Mesendoderm (in vitro differentiated cells): ENCODE results near the gene PLEKHG3.

ENCODE experiments used
- DNase-seq: peaks from one replicate; pipeline ENCODE4 v3.0.0; 2013
- H2AK5ac ChIP-seq: 2 replicates; pipeline ENCODE4 v1.6.1; 2013; ENCODE audit warnings: low read length, inconsistent platforms
- H2BK120ac ChIP-seq: 2 replicates; pipeline ENCODE4 v1.6.1; 2013; ENCODE audit warnings: low read depth, mild to moderate bottlenecking, low read length, moderate library complexity, mixed read lengths
- H2BK15ac ChIP-seq: replicated peaks from 2 replicates; pipeline ENCODE4 v1.6.1; 2013; ENCODE audit warnings: low read depth, mild to moderate bottlenecking, moderate library complexity
- H2BK5ac ChIP-seq: 2 replicates; pipeline ENCODE4 v1.6.1; 2013; ENCODE audit warnings: low read length, inconsistent platforms
- H3K18ac ChIP-seq: 2 replicates; pipeline ENCODE4 v1.6.1; 2013; ENCODE audit warnings: mild to moderate bottlenecking, low read length, mixed read lengths
- H3K23ac ChIP-seq: one replicate; pipeline ENCODE4 v1.6.1; 2013; ENCODE audit warnings: low read length
- H3K27ac ChIP-seq: 2 replicates; pipeline ENCODE4 v1.5.1; 2013; ENCODE audit warnings: low read depth, mild to moderate bottlenecking, inconsistent platforms, low read length, moderate library complexity
- H3K27me3 ChIP-seq: 2 replicates; pipeline ENCODE4 v1.6.1; 2013; ENCODE audit warnings: low read length, control low read depth, mild to moderate bottlenecking, inconsistent platforms; ENCODE audit not compliant: insufficient read depth, poor library complexity
- H3K36me3 ChIP-seq: 2 replicates; pipeline ENCODE4 v1.6.1; 2013; ENCODE audit warnings: low read length, inconsistent platforms; ENCODE audit not compliant: control insufficient read depth, insufficient read depth
- H3K4ac ChIP-seq: one replicate; pipeline ENCODE4 v1.6.1; 2013; ENCODE audit warnings: low read depth, mild to moderate bottlenecking, low read length, moderate library complexity
- H3K4me1 ChIP-seq: 2 replicates; pipeline ENCODE4 v1.6.1; 2013; ENCODE audit warnings: low read depth, low read length, inconsistent platforms; ENCODE audit not compliant: control insufficient read depth
- H3K4me2 ChIP-seq: 2 replicates; pipeline ENCODE4 v1.6.1; 2013; ENCODE audit warnings: low read length
- H3K4me3 ChIP-seq: 2 replicates; pipeline ENCODE4 v1.5.1; 2013; ENCODE audit warnings: mild to moderate bottlenecking, low read length
- H3K56ac ChIP-seq: one replicate; pipeline ENCODE4 v1.6.1; 2013; ENCODE audit warnings: low read length
- H3K79me1 ChIP-seq: 2 replicates; pipeline ENCODE4 v1.6.1; 2013; ENCODE audit warnings: low read length, inconsistent platforms
- H3K79me2 ChIP-seq: 2 replicates; pipeline ENCODE4 v1.6.1; 2013; ENCODE audit warnings: mild to moderate bottlenecking, low read length; ENCODE audit not compliant: control insufficient read depth, insufficient read depth
- H3K9ac ChIP-seq: 2 replicates; pipeline ENCODE4 v1.6.1; 2013; ENCODE audit warnings: low read length, inconsistent platforms
- H4K5ac ChIP-seq: one replicate; pipeline ENCODE4 v1.6.1; 2013; ENCODE audit warnings: low read length
- H4K8ac ChIP-seq: one replicate; pipeline ENCODE4 v1.6.1; 2013; ENCODE audit warnings: low read depth, mild to moderate bottlenecking, control low read depth, low read length, moderate library complexity
- WGBS: extraction: QIAGEN DNeasy Blood & Tissue Kit; methylation state at CpG from one replicate; pipeline ENCODE4 v1.1.7; 2013; ENCODE audit warnings: low lambda C conversion rate, missing lambda C conversion rate; ENCODE audit not compliant: insufficient coverage; ENCODE audit errors: extremely low coverage; 5-methylcytosine and 5-hydroxymethylcytosine counted together

PLEKHG3 gene

DNA sequence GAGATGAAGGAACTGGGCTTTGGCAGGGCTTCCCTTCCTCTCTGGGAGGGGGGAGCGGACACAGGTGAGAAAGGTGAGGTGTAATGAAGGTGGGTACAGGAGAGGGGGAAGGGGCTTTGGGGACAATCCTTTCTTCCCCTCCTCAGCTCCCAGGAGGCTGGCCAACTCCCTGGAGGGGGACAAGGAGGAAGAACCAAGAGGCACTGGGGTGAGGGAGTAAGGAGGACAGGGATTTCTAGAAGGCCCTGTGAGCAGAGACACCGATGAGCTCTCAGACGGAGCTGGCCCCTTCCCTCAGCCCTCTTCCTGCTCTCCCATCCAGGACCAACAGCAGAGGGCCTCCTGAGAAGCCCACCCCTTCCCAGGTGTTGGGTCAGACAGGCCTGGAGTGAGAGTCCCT is 53.4 kb downstream of the PLEKHG3 start:
- H3K4ac ChIP-seq = no peak overlapping the region
- H2AK5ac ChIP-seq = peak overlapping the region; percentile 17
- H3K18ac ChIP-seq = peak overlapping the region; percentile 34
- H3K79me2 ChIP-seq = no peaks in the 10 kb centered on the region
- H4K8ac ChIP-seq = no peak overlapping the region
- H3K27me3 ChIP-seq = no peaks in the 10 kb centered on the region
- H3K36me3 ChIP-seq = no peaks in the 10 kb centered on the region
- no peak overlapping the region for H3K23ac ChIP-seq
- no peak overlapping the region for H4K5ac ChIP-seq
- no peak overlapping the region for H3K9ac ChIP-seq
- H3K4me2 ChIP-seq = no peak overlapping the region
- no CpG with 5 or more reads among the region's 3 CpGs for WGBS
- H2BK120ac ChIP-seq = no peak overlapping the region
- peak overlapping the region; percentile 78 for H3K56ac ChIP-seq
- no peak for DNase-seq
- H2BK5ac ChIP-seq = peak overlapping the region; percentile 78
- H3K4me3 ChIP-seq = no peak overlapping the region
- no peaks in the 10 kb centered on the region for H3K79me1 ChIP-seq
- H3K4me1 ChIP-seq = peaks cover 26% of the 10 kb centered on the region
- no peak overlapping the region for H2BK15ac ChIP-seq
- peak overlapping the region; percentile 0 for H3K27ac ChIP-seq

DNA sequence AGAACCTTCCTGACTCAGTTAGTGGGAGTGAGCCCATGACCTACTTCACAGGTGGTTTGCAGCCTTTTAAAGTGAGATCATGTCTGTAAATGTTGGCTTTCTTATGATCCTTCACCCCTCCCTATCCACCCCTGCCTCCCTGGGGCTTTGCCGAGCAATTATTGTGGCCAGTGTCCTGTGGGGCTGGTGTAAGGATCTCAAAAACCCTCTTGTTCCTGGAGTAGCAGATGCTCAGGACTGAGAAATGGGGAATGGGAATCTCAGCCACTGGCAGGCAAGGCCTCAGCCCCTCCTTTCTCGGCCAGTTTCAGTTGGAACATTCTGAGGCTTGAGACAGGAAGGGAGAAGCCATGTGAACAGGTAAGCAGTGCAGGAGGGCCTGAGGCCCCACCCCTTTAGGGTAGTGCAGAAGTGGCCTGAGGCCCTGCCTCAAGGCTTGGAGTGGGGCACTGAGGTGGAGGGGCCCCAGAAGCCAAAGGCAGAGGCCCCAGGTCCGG is 53.8 kb downstream of the PLEKHG3 start:
- H2BK5ac ChIP-seq = peak overlapping the region; percentile 78
- no peak overlapping the region for H3K4me2 ChIP-seq
- H2BK120ac ChIP-seq = no peak overlapping the region
- H3K36me3 ChIP-seq = no peaks in the 10 kb centered on the region
- no peak overlapping the region for H3K4ac ChIP-seq
- H3K4me3 ChIP-seq = no peak overlapping the region
- peak; percentile 88 for DNase-seq
- no CpG with 5 or more reads among the region's 3 CpGs for WGBS
- no peak overlapping the region for H4K5ac ChIP-seq
- H3K18ac ChIP-seq = no peak overlapping the region
- no peak overlapping the region for H4K8ac ChIP-seq
- H3K23ac ChIP-seq = no peak overlapping the region
- peak overlapping the region; percentile 54 for H2AK5ac ChIP-seq
- peak overlapping the region; percentile 78 for H3K56ac ChIP-seq
- peak overlapping the region; percentile 3 for H3K27ac ChIP-seq
- H3K4me1 ChIP-seq = peaks cover 26% of the 10 kb centered on the region
- no peaks in the 10 kb centered on the region for H3K79me2 ChIP-seq
- H3K79me1 ChIP-seq = no peaks in the 10 kb centered on the region
- H3K9ac ChIP-seq = peak overlapping the region; percentile 22
- H2BK15ac ChIP-seq = no peak overlapping the region
- H3K27me3 ChIP-seq = no peaks in the 10 kb centered on the region

DNA sequence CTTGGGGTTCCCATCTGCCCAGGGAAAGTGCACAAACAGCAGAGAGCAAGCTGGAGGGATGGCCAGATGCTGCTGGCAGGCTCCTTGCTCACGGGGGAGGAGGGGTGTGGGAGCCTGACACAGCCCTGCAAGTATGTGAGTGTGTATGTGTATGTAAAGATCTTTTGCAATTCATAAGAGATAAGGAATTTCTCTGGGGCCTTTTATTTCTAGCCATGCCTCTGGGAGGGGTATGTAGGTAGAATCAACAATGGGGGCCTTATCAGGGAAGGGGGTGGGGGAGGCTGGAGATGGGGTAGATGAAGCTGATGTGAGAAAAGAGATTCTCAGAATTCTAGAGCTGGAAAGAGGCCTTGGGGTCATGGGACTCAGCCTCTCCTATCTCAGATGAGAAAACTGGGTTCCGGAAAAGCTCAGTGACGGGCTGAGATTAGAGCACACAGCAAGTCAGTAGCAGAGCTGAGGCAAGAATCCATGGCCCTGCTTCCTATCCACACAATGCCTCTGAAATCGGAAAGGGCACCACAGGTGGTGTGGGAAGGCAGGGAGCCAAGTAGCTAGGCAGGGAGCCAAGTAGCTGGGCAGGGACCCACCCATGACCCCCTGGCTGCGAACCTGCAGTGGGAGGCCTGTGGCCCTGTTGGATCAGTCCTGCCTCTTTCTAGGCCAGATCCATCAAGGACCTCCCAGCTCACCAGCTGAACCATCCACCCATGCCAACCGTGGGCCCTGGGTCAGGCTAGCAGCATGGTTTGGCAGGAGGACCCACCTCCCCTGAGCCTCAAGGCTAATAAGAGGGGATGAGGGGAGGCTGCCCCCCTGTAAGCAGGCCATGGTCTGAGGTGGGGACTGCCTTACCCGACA is 54.7 kb downstream of the PLEKHG3 start:
- no peak overlapping the region for H2BK120ac ChIP-seq
- peak overlapping the region; percentile 59 for H3K23ac ChIP-seq
- no peaks in the 10 kb centered on the region for H3K79me1 ChIP-seq
- peak overlapping the region; percentile 2 for H3K18ac ChIP-seq
- H2BK15ac ChIP-seq = no peak overlapping the region
- no peak overlapping the region for H3K4me3 ChIP-seq
- H2BK5ac ChIP-seq = peak overlapping the region; percentile 71
- no peaks in the 10 kb centered on the region for H3K36me3 ChIP-seq
- H3K4me1 ChIP-seq = peaks cover 26% of the 10 kb centered on the region
- peak overlapping the region; percentile 83 for H3K56ac ChIP-seq
- no peaks in the 10 kb centered on the region for H3K27me3 ChIP-seq
- WGBS = no CpG with 5 or more reads among the region's 7 CpGs
- no peak overlapping the region for H3K4ac ChIP-seq
- no peak overlapping the region for H4K8ac ChIP-seq
- no peak overlapping the region for H3K4me2 ChIP-seq
- peak overlapping the region; percentile 37 for H3K9ac ChIP-seq
- no peaks in the 10 kb centered on the region for H3K79me2 ChIP-seq
- H4K5ac ChIP-seq = no peak overlapping the region
- peak overlapping the region; percentile 10 for H3K27ac ChIP-seq
- H2AK5ac ChIP-seq = peak overlapping the region; percentile 97
- DNase-seq = peak; percentile 92

DNA sequence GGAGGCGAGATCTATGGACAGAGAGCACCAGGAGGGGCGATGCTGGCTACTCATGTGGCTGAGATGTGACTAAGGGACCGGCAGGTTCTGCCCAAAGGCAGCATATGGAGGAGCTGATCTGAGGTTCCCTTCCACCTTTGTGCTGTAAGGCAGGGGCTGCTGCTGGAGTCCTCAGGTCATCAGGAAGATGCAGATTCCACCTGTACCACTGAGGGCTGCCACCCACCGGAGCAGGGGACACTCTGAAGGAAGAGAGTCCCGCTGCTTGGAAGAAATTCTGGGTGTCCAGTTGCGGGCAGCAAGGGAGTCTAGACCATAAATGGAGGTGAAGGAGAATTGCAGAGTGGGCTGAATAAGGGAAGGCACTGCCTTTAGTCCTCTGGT is 55.3 kb downstream of the PLEKHG3 start:
- peak overlapping the region; percentile 97 for H2AK5ac ChIP-seq
- H3K23ac ChIP-seq = peak overlapping the region; percentile 73
- no peak overlapping the region for H3K4ac ChIP-seq
- H2BK15ac ChIP-seq = no peak overlapping the region
- H3K4me3 ChIP-seq = no peak overlapping the region
- H4K5ac ChIP-seq = no peak overlapping the region
- H3K79me2 ChIP-seq = no peaks in the 10 kb centered on the region
- H3K18ac ChIP-seq = no peak overlapping the region
- H3K36me3 ChIP-seq = no peaks in the 10 kb centered on the region
- H3K27me3 ChIP-seq = no peaks in the 10 kb centered on the region
- DNase-seq = no peak
- no peak overlapping the region for H3K4me2 ChIP-seq
- H3K56ac ChIP-seq = peak overlapping the region; percentile 83
- H3K27ac ChIP-seq = peak overlapping the region; percentile 10
- no peak overlapping the region for H2BK120ac ChIP-seq
- peaks cover 30% of the 10 kb centered on the region for H3K4me1 ChIP-seq
- no peak overlapping the region for H4K8ac ChIP-seq
- H2BK5ac ChIP-seq = peak overlapping the region; percentile 71
- no CpG with 5 or more reads among the region's 6 CpGs for WGBS
- H3K79me1 ChIP-seq = no peaks in the 10 kb centered on the region
- H3K9ac ChIP-seq = peak overlapping the region; percentile 37

DNA sequence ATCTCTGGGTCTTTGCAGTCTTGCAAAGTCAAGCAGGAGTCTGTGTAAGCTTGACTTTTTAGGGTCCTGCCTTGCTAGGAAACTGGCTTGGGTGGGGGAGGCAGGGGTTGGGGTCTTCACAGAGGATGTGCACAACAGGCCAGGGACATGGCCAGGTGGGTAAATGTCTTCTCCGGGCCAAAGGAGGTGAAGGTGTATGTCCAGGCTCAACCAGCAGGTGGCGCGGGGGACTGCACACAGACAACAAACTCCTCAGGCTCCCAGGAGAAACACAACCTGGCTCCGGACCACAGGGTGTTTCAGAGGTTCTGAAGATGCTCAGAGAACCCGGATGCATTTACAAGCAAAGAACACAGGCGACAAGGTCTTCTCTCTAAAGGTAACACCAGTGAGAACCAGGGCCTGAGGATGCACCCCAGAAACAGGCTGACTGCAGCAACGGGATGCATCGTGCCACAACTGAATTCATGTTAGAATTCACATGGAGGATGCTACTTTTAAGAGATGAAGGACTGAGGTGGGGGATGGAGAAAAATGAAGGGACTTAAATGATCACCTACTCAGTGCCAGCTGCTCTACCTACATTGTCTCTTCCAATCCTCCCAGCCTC is 56.0 kb downstream of the PLEKHG3 start:
- peak overlapping the region; percentile 18 for H3K56ac ChIP-seq
- WGBS = no CpG with 5 or more reads among the region's 8 CpGs
- H4K8ac ChIP-seq = no peak overlapping the region
- no peak overlapping the region for H3K9ac ChIP-seq
- DNase-seq = peak; percentile 65
- no peak overlapping the region for H3K27ac ChIP-seq
- peaks cover 30% of the 10 kb centered on the region for H3K4me1 ChIP-seq
- H2BK120ac ChIP-seq = no peak overlapping the region
- H3K4me2 ChIP-seq = no peak overlapping the region
- no peak overlapping the region for H2BK5ac ChIP-seq
- H2AK5ac ChIP-seq = peak overlapping the region; percentile 80
- H3K79me1 ChIP-seq = no peaks in the 10 kb centered on the region
- H3K36me3 ChIP-seq = no peaks in the 10 kb centered on the region
- H3K4me3 ChIP-seq = no peak overlapping the region
- no peaks in the 10 kb centered on the region for H3K79me2 ChIP-seq
- H4K5ac ChIP-seq = no peak overlapping the region
- H3K23ac ChIP-seq = no peak overlapping the region
- H3K18ac ChIP-seq = no peak overlapping the region
- no peak overlapping the region for H3K4ac ChIP-seq
- H2BK15ac ChIP-seq = no peak overlapping the region
- no peaks in the 10 kb centered on the region for H3K27me3 ChIP-seq
